Measurements from ENCODE around the gene RIPPLY1.
"Not testable (repeated sequence)": the region's sequence is repeated elsewhere in the genome, so short reads cannot be mapped to it uniquely, and the experiment has no call there.

The RIPPLY1 gene

GRCh38 chrX:106912864-106913263 is 9.7 kb upstream of the RIPPLY1 start:
- DNase-seq (ENCODE audit: low read depth in 2 of 2): no peak

GRCh38 chrX:106906361-106906760 is 3.2 kb upstream of the RIPPLY1 start:
- no peak for DNase-seq (ENCODE audit: low read depth in 2 of 2)

GRCh38 chrX:106905064-106905708 is 2.0 kb upstream of the RIPPLY1 start:
- DNase-seq (ENCODE audit: low read depth in 2 of 2): no peak

GRCh38 chrX:106903856-106904528 is 851 bp upstream of the RIPPLY1 start:
- DNase-seq (ENCODE audit: low read depth in 2 of 2): no peak

DNA sequence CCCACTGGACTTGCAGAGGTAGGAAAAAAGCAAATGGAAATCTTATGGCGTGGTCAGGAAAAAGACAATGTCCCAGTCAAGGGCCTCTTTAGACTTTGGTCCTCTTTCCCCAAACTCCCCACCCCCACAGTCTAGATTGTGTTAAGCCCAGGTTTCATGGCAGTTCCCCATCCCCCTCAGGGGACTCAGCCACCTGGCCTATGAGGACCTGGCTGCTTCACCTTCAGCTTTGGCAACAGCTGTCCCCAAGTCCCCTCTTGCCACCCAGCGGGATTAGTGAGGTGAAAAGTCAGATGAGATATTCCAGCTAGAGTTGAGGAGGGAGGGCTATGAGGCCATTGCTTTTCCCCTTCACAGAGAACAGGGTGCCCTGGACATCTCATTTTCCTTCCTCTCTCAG is 457 bp downstream of the RIPPLY1 start:
- DNase-seq (ENCODE audit: low read depth in 2 of 2): no peak

GRCh38 chrX:106901781-106902219 is 1.3 kb downstream of the RIPPLY1 start:
- no peak for DNase-seq (ENCODE audit: low read depth in 2 of 2)

DNA sequence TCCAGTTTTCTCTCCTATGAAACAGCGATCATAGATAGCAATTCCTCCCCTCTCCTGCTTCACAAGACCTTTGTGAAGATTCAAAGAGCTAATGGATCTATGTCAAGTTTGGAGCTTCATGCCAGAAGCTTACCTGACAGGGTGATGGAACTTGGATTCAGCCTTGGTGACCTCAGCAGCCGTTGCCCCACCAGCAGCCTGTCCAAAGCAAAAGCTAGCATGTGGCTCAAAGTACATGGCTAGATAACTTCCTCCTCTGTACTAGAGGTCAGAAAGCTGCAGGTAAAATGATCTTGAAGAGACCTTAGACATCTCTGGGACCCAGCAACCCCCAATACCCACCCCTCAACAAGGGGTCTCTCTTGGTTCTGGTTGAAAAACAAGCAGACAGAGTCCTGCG is 1.8 kb downstream of the RIPPLY1 start:
- DNase-seq (ENCODE audit: low read depth in 2 of 2): no peak

DNA sequence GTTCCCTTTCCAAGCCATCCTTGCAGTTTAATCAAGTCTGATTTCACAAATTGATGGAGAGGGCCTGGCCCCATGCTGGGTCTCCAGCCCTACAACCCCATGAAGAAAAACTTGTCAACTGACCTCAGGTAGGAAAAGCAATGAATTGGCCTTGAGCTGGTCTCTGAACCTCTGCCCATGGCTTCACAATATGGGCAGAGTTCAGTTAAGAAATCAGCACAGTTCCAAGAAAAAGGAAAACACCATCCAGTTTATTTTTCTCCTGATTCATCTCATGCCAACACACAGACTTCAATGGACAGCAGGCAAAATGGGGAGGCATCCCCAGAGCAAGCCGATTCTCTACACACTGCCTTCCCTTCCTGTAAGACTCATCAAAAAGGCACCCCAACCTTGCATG is 3.3 kb downstream of the RIPPLY1 start:
- DNase-seq (ENCODE audit: low read depth in 2 of 2): no peak

DNA sequence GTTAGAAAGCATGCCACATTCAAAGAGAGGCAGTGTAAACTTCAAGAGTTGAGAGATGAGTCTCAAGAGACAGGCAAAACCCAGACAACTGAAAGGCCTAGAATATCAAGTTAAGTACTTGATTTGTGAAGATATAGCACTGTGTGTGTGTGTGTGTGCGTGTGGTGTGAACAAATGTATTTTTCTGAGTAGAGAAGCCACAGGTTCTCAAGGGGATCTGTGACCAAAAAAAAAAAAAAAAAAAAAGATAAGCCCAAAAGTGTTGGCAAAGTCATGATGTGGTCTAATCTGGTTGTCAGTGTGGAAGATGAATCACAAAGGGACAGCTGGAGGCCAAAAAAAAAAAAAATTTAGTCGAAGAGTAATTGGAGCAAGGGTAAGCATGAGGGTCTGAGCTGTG is 3.9 kb downstream of the RIPPLY1 start:
- DNase-seq (ENCODE audit: low read depth in 2 of 2): no peak

DNA sequence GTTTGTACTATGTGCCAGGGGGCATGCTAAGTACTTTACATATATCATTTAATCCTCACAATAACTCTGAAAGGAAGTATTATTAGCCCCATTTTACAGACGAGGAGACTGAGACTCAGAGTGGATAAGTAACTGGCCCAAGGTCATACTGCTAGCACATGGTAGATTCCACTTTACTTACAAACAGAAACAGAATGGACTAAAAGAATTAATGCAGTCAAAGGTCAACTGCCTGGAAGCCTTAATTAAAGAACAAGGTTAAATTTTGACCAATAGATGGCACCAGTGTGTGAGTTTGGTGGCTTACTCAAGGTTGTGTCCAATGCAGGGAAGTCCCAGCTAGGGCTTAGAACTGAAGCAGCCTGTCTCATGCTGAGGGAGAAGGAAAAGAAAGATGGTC is 4.7 kb downstream of the RIPPLY1 start:
- no peak for DNase-seq (ENCODE audit: low read depth in 2 of 2)

DNA sequence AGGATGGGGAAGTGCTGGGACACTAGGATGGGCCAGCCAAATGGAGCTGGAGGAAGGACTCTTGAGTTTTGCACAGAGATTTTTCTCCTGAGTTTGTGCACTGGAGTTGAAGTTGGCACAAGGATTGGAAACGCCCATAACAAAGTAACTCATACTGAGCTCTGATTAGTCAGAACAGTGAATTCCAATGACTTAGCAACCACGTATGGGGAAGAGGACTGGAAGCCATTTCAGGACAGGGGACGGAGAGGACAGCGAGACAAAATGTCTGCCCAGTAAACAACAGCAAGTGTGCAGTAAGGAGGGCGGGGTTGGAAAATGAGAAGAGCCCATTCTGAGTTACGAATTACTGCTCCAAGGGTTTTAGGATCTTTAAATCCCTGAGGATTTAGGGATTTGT is 5.9 kb downstream of the RIPPLY1 start:
- DNase-seq (ENCODE audit: low read depth in 2 of 2): no peak

- no peak for DNase-seq (ENCODE audit: low read depth in 2 of 2)
Measured at GRCh38 chrX:106894978-106895452, 8.1 kb downstream of the RIPPLY1 start.

- no peak for DNase-seq (ENCODE audit: low read depth in 2 of 2)
Measured at GRCh38 chrX:106894392-106894909, 8.7 kb downstream of the RIPPLY1 start.

DNA sequence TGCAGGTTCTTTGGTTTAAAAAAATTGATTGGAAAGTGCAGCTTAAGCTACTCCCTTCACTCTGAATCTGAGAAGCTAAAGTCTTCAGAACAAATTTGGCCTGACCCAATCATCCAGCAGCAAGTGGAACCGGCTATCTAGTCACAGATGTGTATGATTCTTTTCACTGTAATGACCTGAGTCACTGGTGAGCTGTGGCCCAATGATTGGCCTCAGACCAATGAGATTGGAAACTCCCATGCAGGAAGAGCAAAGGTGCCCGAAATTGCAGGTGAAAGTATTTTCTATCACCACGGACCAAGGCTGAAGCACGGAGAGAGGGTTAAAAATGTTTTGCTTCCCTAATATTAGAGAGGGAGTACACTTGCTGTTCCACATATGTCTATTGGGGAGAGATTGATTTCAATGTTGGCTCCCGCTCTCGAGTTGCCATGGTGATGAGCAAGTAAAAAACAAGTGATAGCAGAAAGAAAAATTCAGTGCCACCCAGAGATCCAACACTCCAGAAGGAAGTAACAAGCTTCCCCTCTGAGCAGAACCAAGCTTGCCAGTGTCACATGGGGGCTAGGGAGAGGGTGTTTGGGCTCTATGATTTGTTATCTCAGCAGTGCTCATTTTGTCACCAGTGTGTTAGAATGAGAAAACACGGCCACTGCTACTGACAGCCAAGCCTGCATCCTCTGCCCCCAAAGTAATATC is 11.2 kb downstream of the RIPPLY1 start:
- DNase-seq (ENCODE audit: low read depth in 2 of 2): no peak

DNA sequence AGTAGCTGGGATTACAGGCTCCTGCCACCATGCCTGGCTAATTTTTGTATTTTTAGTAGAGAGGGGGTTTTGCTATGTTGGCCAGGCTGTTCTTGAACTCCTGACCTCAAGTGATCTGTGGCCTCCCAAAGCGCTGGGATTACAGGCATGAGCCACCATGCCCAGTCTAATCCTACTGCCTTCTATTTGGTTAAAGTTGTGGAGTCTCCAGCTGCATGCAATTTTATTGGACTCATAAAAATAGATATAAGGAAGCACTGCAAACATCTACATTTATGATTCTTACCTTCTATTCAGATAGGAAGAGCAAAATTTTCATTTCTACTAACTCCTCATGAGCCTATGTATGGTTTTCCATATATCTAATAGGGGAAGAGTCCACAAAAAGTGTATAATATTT is 13.7 kb downstream of the RIPPLY1 start:
- DNase-seq (ENCODE audit: low read depth in 2 of 2): no peak

GRCh38 chrX:106875151-106875550 is 28.0 kb downstream of the RIPPLY1 start:
- no peak for DNase-seq (ENCODE audit: low read depth in 2 of 2)

- no peak for DNase-seq (ENCODE audit: low read depth in 2 of 2)
Measured at GRCh38 chrX:106874075-106874474, 29.1 kb downstream of the RIPPLY1 start.

DNA sequence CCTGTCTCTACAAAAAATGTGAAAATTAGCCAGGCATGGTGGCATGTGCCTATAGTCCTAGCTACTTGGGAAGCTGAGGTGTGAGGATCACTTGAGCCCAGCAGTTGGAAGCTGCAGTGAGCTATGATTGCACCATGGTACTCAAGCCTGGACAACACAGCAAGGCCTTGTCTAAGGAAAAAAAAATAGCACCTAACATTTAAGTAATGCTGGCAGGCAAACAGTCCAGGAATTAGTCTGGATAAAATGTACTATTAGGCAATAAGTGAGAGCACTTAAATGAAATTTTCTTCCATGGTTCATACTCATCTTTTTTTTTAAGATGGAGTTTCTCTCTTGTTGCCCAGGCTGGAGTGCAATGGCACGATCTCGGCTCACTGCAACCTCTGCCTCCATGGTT is 30.3 kb downstream of the RIPPLY1 start:
- DNase-seq (ENCODE audit: low read depth in 2 of 2): not testable (repeated sequence)

DNA sequence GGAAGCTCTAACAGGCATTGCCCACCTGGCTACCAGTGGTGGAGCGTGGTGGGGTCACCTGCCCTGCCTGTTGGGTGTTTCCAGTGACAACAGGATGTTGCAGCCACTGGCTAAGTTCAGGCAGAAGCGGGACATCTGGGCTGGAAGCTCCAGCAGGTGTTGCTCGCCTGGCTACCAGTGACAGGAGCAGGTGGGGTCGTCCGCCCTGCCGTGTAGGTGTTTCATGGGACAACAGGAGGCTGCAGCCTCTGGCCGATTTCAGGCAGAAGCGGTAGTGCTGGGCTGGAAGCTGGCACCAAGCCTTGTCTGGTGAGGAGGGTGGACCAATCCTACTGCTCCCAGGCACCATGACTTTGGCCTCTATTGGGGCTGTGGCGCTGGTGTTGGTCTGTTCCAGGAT is 39.4 kb downstream of the RIPPLY1 start:
- no peak for DNase-seq (ENCODE audit: low read depth in 2 of 2)

- DNase-seq (ENCODE audit: low read depth in 2 of 2): no peak
Measured at GRCh38 chrX:106862972-106863688, 40.0 kb downstream of the RIPPLY1 start.

All from stimulated activated CD8-positive, alpha-beta memory T cell treated with anti-CD3 and anti-CD28 coated beads, Interleukin-15, amount 100 ng/mL, for 4 hours (primary cell).